Tibial nerve (tissue), 4 donors: ENCODE results near the gene PLAC1. TPM values are rescaled to one million over a fixed set of nuclear protein-coding genes. Genes with fewer than 3 reads are reported as not detected.

Experiments
- DNase-seq, 2 donors: peaks; one replicate each; pipeline ENCODE4 v3.0.0-alpha.2; 2019; ENCODE audit warnings: low spot score in 2 of 2
- H3K27ac ChIP-seq, 4 donors: fragments of 200-600 bp; sonication (generic) in 3 of 4; one replicate each; pipeline ENCODE4 v1.5.1; 2017 to 2019; ENCODE audit warnings: mild to moderate bottlenecking in 1 of 4
- H3K27me3 ChIP-seq, 2 donors: fragments of 200-600 bp; sonication (generic) in 1 of 2; one replicate each; pipeline versions ENCODE4 v1.5.1 to v1.6.0; 2017 to 2019
- H3K36me3 ChIP-seq, 3 donors: fragments of 200-600 bp; sonication (generic); one replicate each; pipeline ENCODE4 v1.5.1; 2018 to 2019
- H3K4me1 ChIP-seq, 4 donors: fragments of 200-600 bp; sonication (generic) in 3 of 4; one replicate each; pipeline ENCODE4 v1.5.1; 2017 to 2019
- H3K4me3 ChIP-seq, 4 donors: fragments of 200-600 bp; sonication (generic) in 3 of 4; one replicate each; pipeline ENCODE4 v1.5.1; 2017 to 2019; ENCODE audit warnings: mild to moderate bottlenecking in 1 of 4, moderate library complexity in 1 of 4
- H3K9me3 ChIP-seq, 4 donors: fragments of 200-600 bp; sonication (generic) in 3 of 4; one replicate each; pipeline ENCODE4 v1.5.1; 2017 to 2019
- EP300 ChIP-seq, 2 donors: sonication (generic); formaldehyde crosslinking; IDR thresholded peaks; one replicate each; pipeline ENCODE4 v1.6.1; 2017; ENCODE audit warnings: antibody characterized with exemption in 2 of 2, mild to moderate bottlenecking in 1 of 2
- POLR2A ChIP-seq, 2 donors: fragments of 450-650 bp; IDR thresholded peaks; one replicate each; pipeline ENCODE4 v1.6.1; 2017; ENCODE audit warnings: antibody characterized with exemption in 2 of 2, mild to moderate bottlenecking in 2 of 2, moderate library complexity in 2 of 2
- WGBS, 2 donors: methylation state at CpG; one replicate each; pipeline ENCODE4 v1.1.5; 2018; 5-methylcytosine and 5-hydroxymethylcytosine counted together
- total RNA-seq, 4 donors: library from RNA; depleted of rRNA; stranded (reverse); fragments of >200 nt; gene quantifications; one replicate each; pipeline ENCODE4 v1.1.0, GENCODE V29; 2016
- TF ChIP-seq, protein P1 (sequence below), 5 experiments: fragments of 200-600 bp in 3 of 5; fragments of 450-650 bp in 2 of 5; sonication (generic) in 3 of 5; IDR thresholded peaks; one replicate each; pipeline ENCODE4 v1.5.1; 2016 to 2019; ENCODE audit warnings: antibody characterized with exemption in 5 of 5, mild to moderate bottlenecking in 3 of 5, moderate library complexity in 2 of 5

Gene PLAC1
- total RNA-seq, 4 donors from 2014 or later, result not detected

DNA sequence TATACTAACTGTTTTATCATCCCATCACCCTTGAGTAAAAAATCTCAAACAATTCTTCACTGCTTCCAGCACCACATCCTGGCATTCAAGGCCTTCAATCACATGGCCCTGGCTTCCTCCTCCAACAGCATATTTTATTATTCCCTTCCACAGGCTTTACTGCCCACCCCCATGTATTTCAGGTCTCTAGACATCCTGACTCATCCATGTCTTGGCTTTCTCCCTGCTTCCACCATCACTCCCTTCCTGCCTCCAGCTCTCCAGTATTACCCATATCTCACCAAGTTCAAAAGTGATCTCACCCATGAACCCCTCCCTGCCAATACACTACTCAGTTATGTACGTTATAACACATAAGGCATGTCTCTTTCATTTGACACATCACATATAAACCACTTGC, 34.7 kb upstream of the PLAC1 start:
- TF ChIP-seq, protein P1, sequence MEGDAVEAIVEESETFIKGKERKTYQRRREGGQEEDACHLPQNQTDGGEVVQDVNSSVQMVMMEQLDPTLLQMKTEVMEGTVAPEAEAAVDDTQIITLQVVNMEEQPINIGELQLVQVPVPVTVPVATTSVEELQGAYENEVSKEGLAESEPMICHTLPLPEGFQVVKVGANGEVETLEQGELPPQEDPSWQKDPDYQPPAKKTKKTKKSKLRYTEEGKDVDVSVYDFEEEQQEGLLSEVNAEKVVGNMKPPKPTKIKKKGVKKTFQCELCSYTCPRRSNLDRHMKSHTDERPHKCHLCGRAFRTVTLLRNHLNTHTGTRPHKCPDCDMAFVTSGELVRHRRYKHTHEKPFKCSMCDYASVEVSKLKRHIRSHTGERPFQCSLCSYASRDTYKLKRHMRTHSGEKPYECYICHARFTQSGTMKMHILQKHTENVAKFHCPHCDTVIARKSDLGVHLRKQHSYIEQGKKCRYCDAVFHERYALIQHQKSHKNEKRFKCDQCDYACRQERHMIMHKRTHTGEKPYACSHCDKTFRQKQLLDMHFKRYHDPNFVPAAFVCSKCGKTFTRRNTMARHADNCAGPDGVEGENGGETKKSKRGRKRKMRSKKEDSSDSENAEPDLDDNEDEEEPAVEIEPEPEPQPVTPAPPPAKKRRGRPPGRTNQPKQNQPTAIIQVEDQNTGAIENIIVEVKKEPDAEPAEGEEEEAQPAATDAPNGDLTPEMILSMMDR (IDR thresholded peaks at IDR 0.05), result no peak
- TF ChIP-seq POLR2A (IDR thresholded peaks at IDR 0.05), result no peak
- TF ChIP-seq EP300 (IDR thresholded peaks at IDR 0.05), result no peak
- DNase-seq, result no peak
- Histone ChIP-seq H3K4me1 (no peaks in the 10 kb centered on the region), H3K27me3 (no peaks in the 10 kb centered on the region), H3K4me3 (no peak overlapping the region), H3K36me3 (no peaks in the 10 kb centered on the region), H3K9me3 (no peaks in the 10 kb centered on the region), H3K27ac (no peak overlapping the region)
- WGBS, 2 donors, result 56 to 64% methylated on average over 1 of the region's 1 CpG

DNA sequence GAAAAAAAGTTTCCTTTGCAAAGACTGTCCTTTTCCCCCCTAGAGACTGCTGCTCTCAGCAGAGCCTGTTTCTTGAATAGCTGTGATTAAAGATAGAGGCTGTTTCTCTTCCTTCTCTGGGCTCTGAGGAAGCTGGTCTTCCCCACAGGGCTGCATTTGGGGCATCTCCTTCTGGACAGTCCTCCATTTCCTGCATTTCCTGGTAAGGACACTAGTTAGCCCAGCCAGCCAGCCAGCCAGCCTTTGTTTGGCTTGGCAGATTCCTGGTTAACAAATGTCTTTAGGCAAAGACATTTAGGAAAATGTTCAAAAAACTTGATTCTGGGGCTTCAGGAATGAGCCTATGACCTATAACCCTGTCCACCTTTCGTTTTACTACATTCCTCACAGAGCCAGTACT, 34.0 kb upstream of the PLAC1 start:
- 38 to 41% methylated on average over 1 of the region's 1 CpG for WGBS, 2 donors
- H3K27me3 ChIP-seq, result no peaks in the 10 kb centered on the region
- H3K4me1 ChIP-seq, result no peaks in the 10 kb centered on the region
- TF ChIP-seq, protein P1 (IDR thresholded peaks at IDR 0.05), result no peak
- no peak for TF ChIP-seq EP300 (IDR thresholded peaks at IDR 0.05)
- no peak for TF ChIP-seq POLR2A (IDR thresholded peaks at IDR 0.05)
- no peak for DNase-seq
- H3K36me3 ChIP-seq, result no peaks in the 10 kb centered on the region
- no peak overlapping the region for H3K4me3 ChIP-seq
- no peaks in the 10 kb centered on the region for H3K9me3 ChIP-seq
- H3K27ac ChIP-seq, result no peak overlapping the region

DNA sequence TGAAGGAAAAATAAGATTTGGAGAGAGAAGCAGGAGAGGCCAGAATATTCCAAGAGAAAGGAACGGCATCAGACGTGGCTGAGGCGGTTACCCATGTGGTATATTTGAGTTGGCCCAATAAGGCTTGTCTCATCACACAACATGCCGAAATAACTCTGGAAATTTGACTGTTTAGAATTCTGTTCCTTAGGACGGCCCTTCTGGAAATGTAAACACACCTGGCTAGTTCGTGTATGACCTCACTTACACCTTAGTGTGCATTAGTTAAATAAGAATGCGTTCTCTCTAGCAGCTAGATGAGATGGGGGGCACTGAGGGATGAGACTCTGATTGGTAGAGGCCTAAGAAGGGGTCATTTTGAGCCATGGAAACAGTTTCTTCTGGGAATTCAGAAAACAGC, 33.2 kb upstream of the PLAC1 start:
- Histone ChIP-seq H3K27me3 (no peaks in the 10 kb centered on the region), H3K9me3 (no peaks in the 10 kb centered on the region), H3K4me1 (no peaks in the 10 kb centered on the region), H3K27ac (no peak overlapping the region), H3K4me3 (no peak overlapping the region), H3K36me3 (no peaks in the 10 kb centered on the region)
- 82 to 98% methylated on average over 7 of the region's 7 CpGs for WGBS, 2 donors
- TF ChIP-seq EP300 (IDR thresholded peaks at IDR 0.05) (no peak), POLR2A (IDR thresholded peaks at IDR 0.05) (no peak)
- TF ChIP-seq, protein P1 (IDR thresholded peaks at IDR 0.05), result no peak
- DNase-seq, result no peak

DNA sequence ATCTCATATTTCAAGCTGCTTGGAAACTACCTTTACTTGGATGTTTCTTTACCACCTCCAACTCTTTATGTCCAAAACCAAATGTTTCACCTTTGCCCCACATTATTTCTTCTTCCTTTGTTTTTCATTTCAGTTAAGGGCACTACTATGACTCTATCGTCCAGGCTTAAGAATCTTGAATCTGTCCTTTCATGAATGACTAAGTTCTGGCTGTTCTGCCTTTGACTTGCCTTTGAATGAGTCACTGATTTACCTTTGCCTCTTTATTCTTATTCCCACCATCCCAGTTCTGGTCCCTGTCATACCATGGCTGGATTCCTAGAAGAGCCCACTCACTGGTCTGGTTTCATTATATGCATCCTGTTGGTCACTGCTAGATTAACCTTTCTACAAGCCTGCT, 30.6 kb upstream of the PLAC1 start:
- WGBS, 2 donors, result 51 to 76% methylated on average over 1 of the region's 1 CpG

DNA sequence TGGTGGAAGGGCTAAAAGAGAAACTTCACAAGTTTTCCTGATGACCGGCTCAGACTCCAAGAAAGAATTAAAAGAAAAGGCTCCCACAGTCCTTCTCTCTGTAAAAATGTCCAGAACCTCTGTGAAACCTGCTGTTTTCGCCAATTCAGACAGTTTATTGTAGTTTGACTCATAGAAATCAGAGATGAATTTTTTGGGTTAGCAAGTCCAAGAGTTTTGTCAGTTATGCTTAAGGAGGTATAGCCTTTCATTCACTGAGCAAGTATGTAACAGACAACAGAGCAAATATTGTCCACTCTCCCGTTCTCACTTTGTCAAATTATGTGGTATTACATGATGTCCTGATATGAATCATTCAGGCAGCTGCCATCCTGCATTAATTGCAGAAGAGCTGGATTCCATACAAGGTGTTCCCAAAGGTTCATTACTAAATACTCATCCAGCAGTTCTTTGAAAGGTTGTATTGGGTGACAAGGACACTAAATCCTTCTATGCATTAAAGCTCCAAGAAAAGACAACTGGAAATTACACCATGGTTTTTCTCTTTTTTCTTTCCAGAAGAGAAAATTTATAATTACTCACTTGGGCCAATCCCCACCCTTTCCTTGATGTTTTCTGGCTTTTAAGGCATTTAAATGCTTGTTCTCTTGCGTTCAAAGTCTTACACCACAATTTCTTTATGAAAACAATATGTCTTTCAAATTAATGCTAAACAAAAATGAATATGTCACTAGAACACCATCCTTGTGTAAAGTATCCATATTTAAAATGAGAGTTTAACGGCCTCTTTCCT, 30.0 kb upstream of the PLAC1 start:
- Histone ChIP-seq H3K9me3 (no peaks in the 10 kb centered on the region), H3K27ac (no peak overlapping the region), H3K36me3 (no peaks in the 10 kb centered on the region), H3K27me3 (no peaks in the 10 kb centered on the region), H3K4me1 (no peaks in the 10 kb centered on the region), H3K4me3 (no peak overlapping the region)
- 66 to 69% methylated on average over 5 of the region's 5 CpGs for WGBS, 2 donors
- no peak for DNase-seq
- TF ChIP-seq POLR2A (IDR thresholded peaks at IDR 0.05) (no peak), EP300 (IDR thresholded peaks at IDR 0.05) (no peak)
- TF ChIP-seq, protein P1 (IDR thresholded peaks at IDR 0.05), result no peak

More for the DNA sequence above, 30.6 kb upstream of the PLAC1 start:
- no peaks in the 10 kb centered on the region for H3K27me3 ChIP-seq
- H3K36me3 ChIP-seq, result no peaks in the 10 kb centered on the region
- no peaks in the 10 kb centered on the region for H3K4me1 ChIP-seq
- TF ChIP-seq POLR2A (IDR thresholded peaks at IDR 0.05) (no peak), EP300 (IDR thresholded peaks at IDR 0.05) (no peak)
- TF ChIP-seq, protein P1 (IDR thresholded peaks at IDR 0.05), result no peak
- H3K4me3 ChIP-seq, result no peak overlapping the region
- H3K27ac ChIP-seq, result no peak overlapping the region
- DNase-seq, result no peak
- H3K9me3 ChIP-seq, result no peaks in the 10 kb centered on the region
